IMR-90 (cell line): ENCODE data around the gene TOM1. TPM values are rescaled to one million over a fixed set of nuclear protein-coding genes. Genes with fewer than 3 reads are reported as not detected.

Experiments
- ATAC-seq: fragments of 200-7000 bp; cut with Tn5 transposase; 2 replicates; pipeline ENCODE4 v1.9.1; 2020; ENCODE audit warnings: low read depth, mild to moderate bottlenecking, moderate library complexity
- BruUV-seq: library from RNA; stranded (reverse); fragments of 400-500 nt; replicated peaks from 2 replicates; lab custom pipeline; 2021; lab: Mats Ljungman, UMichigan
- CTCF ChIA-PET: fragments of 300-600 bp; formaldehyde crosslinking; extraction: SDS; loops from one replicate; lab custom pipeline; 2021; ENCODE audit warnings: antibody characterized with exemption; lab: Yijun Ruan, JAX
- POLR2A ChIA-PET: fragments of 300-600 bp; sonication (Branson Sonifier 250); formaldehyde crosslinking; loops from one replicate; lab custom pipeline; 2022; ENCODE audit warnings: antibody characterized with exemption; ENCODE audit not compliant: unreplicated experiment; lab: Charles Lee
- DNase-seq: peaks from one replicate; pipeline ENCODE4 v3.0.0; 2013
- H2AFZ ChIP-seq: replicated peaks from 2 replicates; pipeline ENCODE3; 2013; ENCODE audit warnings: low read length, mild to moderate bottlenecking; ENCODE audit not compliant: poor library complexity
- H2AK5ac ChIP-seq: 2 replicates; pipeline ENCODE4 v1.6.1; 2013; ENCODE audit warnings: low read depth, low read length, inconsistent platforms
- H2AK9ac ChIP-seq: replicated peaks from 2 replicates; pipeline ENCODE3; 2013; ENCODE audit warnings: mild to moderate bottlenecking, low read depth, low read length, moderate library complexity; ENCODE audit not compliant: poor library complexity
- H2BK120ac ChIP-seq: 2 replicates; pipeline ENCODE4 v1.6.1; 2013; ENCODE audit warnings: low read depth, low read length, inconsistent platforms
- H2BK15ac ChIP-seq: 3 replicates; pipeline ENCODE4 v1.6.1; 2013; ENCODE audit warnings: low read depth, low read length, inconsistent platforms
- H2BK20ac ChIP-seq: 2 replicates; pipeline ENCODE4 v1.6.1; 2013; ENCODE audit warnings: low read depth, mild to moderate bottlenecking, inconsistent platforms, low read length, moderate library complexity
- H2BK5ac ChIP-seq: 2 replicates; pipeline ENCODE4 v1.6.1; 2013; ENCODE audit warnings: mild to moderate bottlenecking, low read depth, low read length, inconsistent platforms; ENCODE audit not compliant: poor library complexity, severe bottlenecking
- H3K14ac ChIP-seq: replicated peaks from 2 replicates; pipeline ENCODE4 v1.6.1; 2013; ENCODE audit warnings: low read depth, low read length, inconsistent platforms
- H3K18ac ChIP-seq: 2 replicates; pipeline ENCODE4 v1.6.1; 2013; ENCODE audit warnings: low read depth, low read length, control low read depth
- H3K23ac ChIP-seq: 2 replicates; pipeline ENCODE4 v1.6.1; 2013; ENCODE audit warnings: low read depth, low read length, inconsistent platforms
- H3K27ac ChIP-seq: 2 replicates; pipeline ENCODE4 v1.5.1; 2013; ENCODE audit warnings: mild to moderate bottlenecking, control low read depth, low read length; ENCODE audit not compliant: insufficient read depth
- H3K27me3 ChIP-seq: 2 replicates; pipeline ENCODE4 v1.6.1; 2013; ENCODE audit warnings: low read length; ENCODE audit not compliant: control insufficient read depth, insufficient read depth
- H3K36me3 ChIP-seq: 2 replicates; pipeline ENCODE4 v1.6.1; 2013; ENCODE audit warnings: low read length, mixed read lengths; ENCODE audit not compliant: control insufficient read depth, insufficient read depth
- H3K4ac ChIP-seq: 2 replicates; pipeline ENCODE4 v1.6.1; 2013; ENCODE audit warnings: low read depth, low read length, inconsistent platforms
- H3K4me1 ChIP-seq: 2 replicates; pipeline ENCODE4 v1.6.1; 2013; ENCODE audit warnings: low read length, mixed read lengths; ENCODE audit not compliant: control insufficient read depth, insufficient read depth
- H3K4me2 ChIP-seq: 2 replicates; pipeline ENCODE4 v1.6.1; 2013; ENCODE audit warnings: low read depth, mild to moderate bottlenecking, control low read depth, low read length, moderate library complexity
- H3K4me3 ChIP-seq: 2 replicates; pipeline ENCODE4 v1.5.1; 2013; ENCODE audit warnings: low read depth, mild to moderate bottlenecking, control low read depth, low read length, moderate library complexity; ENCODE audit not compliant: insufficient read depth
- H3K56ac ChIP-seq: 2 replicates; pipeline ENCODE4 v1.6.1; 2013; ENCODE audit warnings: low read length, inconsistent platforms; ENCODE audit not compliant: insufficient read depth; ENCODE audit errors: extremely low read depth
- H3K79me1 ChIP-seq, 2 experiments: 2 replicates each; pipeline ENCODE4 v1.6.1; 2013; ENCODE audit warnings: low read length in 2 of 2, inconsistent platforms in 1 of 2, low read depth in 1 of 2
- H3K9ac ChIP-seq: 2 replicates; pipeline ENCODE4 v1.6.1; 2013; ENCODE audit warnings: low read depth, low read length, control low read depth
- H3K9me1 ChIP-seq: 2 replicates; pipeline ENCODE4 v1.6.1; 2013; ENCODE audit warnings: low read length, inconsistent platforms; ENCODE audit not compliant: insufficient read depth
- H3K9me3 ChIP-seq: 2 replicates; pipeline ENCODE4 v1.6.1; 2013; ENCODE audit warnings: low read length; ENCODE audit not compliant: control insufficient read depth, insufficient read depth
- H4K20me1 ChIP-seq: 2 replicates; pipeline ENCODE4 v1.6.1; 2013; ENCODE audit warnings: low read length, inconsistent platforms; ENCODE audit not compliant: insufficient read depth
- H4K5ac ChIP-seq: 2 replicates; pipeline ENCODE4 v1.6.1; 2013; ENCODE audit warnings: mild to moderate bottlenecking, low read depth, low read length, control low read depth
- H4K8ac ChIP-seq, 2 experiments: 2 replicates each; pipeline ENCODE4 v1.6.1; 2013; ENCODE audit warnings: low read depth in 2 of 2, low read length in 2 of 2, control low read depth in 1 of 2, inconsistent platforms in 1 of 2
- H4K91ac ChIP-seq: 2 replicates; pipeline ENCODE4 v1.6.1; 2013; ENCODE audit warnings: low read depth, low read length, inconsistent platforms; ENCODE audit not compliant: insufficient read depth
- BHLHE40 ChIP-seq: fragments of 150-350 bp; IDR thresholded peaks from 2 replicates; pipeline ENCODE4 v1.6.1; 2016; ENCODE audit warnings: mild to moderate bottlenecking, low read depth, low read length
- CHD1 ChIP-seq: IDR thresholded peaks from 2 replicates; pipeline ENCODE4 v1.6.1; 2012; ENCODE audit warnings: low read depth, low read length, improper control_type of control experiment
- MAFK ChIP-seq: IDR thresholded peaks from 2 replicates; pipeline ENCODE4 v1.6.1; 2012; ENCODE audit warnings: low read depth, low read length, improper control_type of control experiment
- NFE2L2 ChIP-seq: fragments of 150-350 bp; IDR thresholded peaks from 2 replicates; pipeline ENCODE4 v1.6.1; 2016; ENCODE audit warnings: low read depth, mild to moderate bottlenecking, low read length
- POLR2A ChIP-seq: IDR thresholded peaks from 2 replicates; pipeline ENCODE4 v1.6.1; 2012; ENCODE audit warnings: mild to moderate bottlenecking, low read depth, low read length
- RAD21 ChIP-seq: IDR thresholded peaks from 2 replicates; pipeline ENCODE4 v1.6.1; 2012; ENCODE audit warnings: low read length, improper control_type of control experiment
- RFX5 ChIP-seq: IDR thresholded peaks from 2 replicates; pipeline ENCODE4 v1.8.0; 2012; ENCODE audit warnings: low read depth, mild to moderate bottlenecking, low read length, moderate library complexity
- SMC3 ChIP-seq: fragments of 150-350 bp; IDR thresholded peaks from 2 replicates; pipeline ENCODE4 v1.6.1; 2016; ENCODE audit warnings: low read depth, mild to moderate bottlenecking, antibody characterized with exemption, low read length, moderate library complexity
- WGBS, 2 experiments: methylation state at CpG; one replicate each; pipeline versions ENCODE4 v1.1.5 to v1.1.7; 2013; ENCODE audit warnings: missing lambda C conversion rate in 2 of 2; ENCODE audit not compliant: insufficient read length in 1 of 2; ENCODE audit errors: extremely low coverage in 2 of 2; 5-methylcytosine and 5-hydroxymethylcytosine counted together
- dilution Hi-C: fragments of 300-500 bp; cut with HindIII; formaldehyde crosslinking; loops from one replicate; pipeline ENCODE4 v1.14.3; 2018; ENCODE audit warnings: low sequenced_read_pairs; ENCODE audit not compliant: unreplicated experiment
- in situ Hi-C: fragments of 300-500 bp; cut with MboI; formaldehyde crosslinking; loops from 3 replicates; pipeline ENCODE4 v1.14.3; 2019; ENCODE audit warnings: low sequenced_read_pairs, inconsistent platforms, mixed read lengths
- intact Hi-C: fragments of 100-400 bp; cut with micrococcal nuclease; formaldehyde crosslinking; loops from 2 replicates; pipeline ENCODE4 v1.10.0; 2022
- polyA plus RNA-seq, 3 experiments: library from polyadenylated mRNA; depleted of rRNA; stranded (reverse); fragments of >200 nt; gene quantifications; 2 replicates each; pipeline ENCODE4 v1.2.3, GENCODE V29; 2012; ENCODE audit warnings: low replicate concordance in 1 of 3
- total RNA-seq: library from RNA; depleted of rRNA; stranded (reverse); fragments of >200 nt; gene quantifications from 2 replicates; pipeline ENCODE4 v1.2.3, GENCODE V29; 2012

TOM1 gene
- total and polyA plus RNA-seq, 2 of the 4 experiments (the other 2 are of a cell fraction) = 38.0 to 46.4 TPM

- no peak overlapping the region for H3K18ac ChIP-seq
- no peak overlapping the region for H2BK15ac ChIP-seq
- H4K20me1 ChIP-seq = peaks cover 75% of the 10 kb centered on the region
- no peaks in the 10 kb centered on the region for H3K9me3 ChIP-seq
- H3K4me2 ChIP-seq = no peak overlapping the region
- no peak overlapping the region for H4K91ac ChIP-seq
- no peak overlapping the region for H3K4me3 ChIP-seq
- no peak overlapping the region for H3K56ac ChIP-seq
- dilution Hi-C loops (no loop called here), intact Hi-C loops (no loop called here), in situ Hi-C loops (loop anchor here (25.0 kb wide), 1 partner anchor 1196 kb away; the partner anchor contains the start of gene FOXRED2)
- no TSS peak for BruUV-seq
- no peak overlapping the region for H4K8ac ChIP-seq
- ATAC-seq (no peak), DNase-seq (no peak)
- 92% methylated on average over 5 of the region's 27 CpGs; no CpG with 5 or more reads in 1 of the 2 experiments for WGBS, 2 experiments
- no peak overlapping the region for H2AFZ ChIP-seq
- H3K27ac ChIP-seq = no peak overlapping the region
- H4K5ac ChIP-seq = no peak overlapping the region
- no peak overlapping the region for H3K14ac ChIP-seq
- peaks cover 18% of the 10 kb centered on the region for H3K4me1 ChIP-seq
- no peak overlapping the region for H3K9ac ChIP-seq
- H2AK5ac ChIP-seq = no peak overlapping the region
- H2BK20ac ChIP-seq = no peak overlapping the region
- peaks cover 19 to 84% of the 10 kb centered on the region in 2 experiments; a peak in 3 of 4 replicates for H3K79me1 ChIP-seq
- H2BK120ac ChIP-seq = no peak overlapping the region
- H3K27me3 ChIP-seq = no peaks in the 10 kb centered on the region
- no peak overlapping the region for H2AK9ac ChIP-seq
- peaks cover 31% of the 10 kb centered on the region for H3K9me1 ChIP-seq
- H3K4ac ChIP-seq = no peak overlapping the region
- CTCF ChIA-PET = no interaction called here
- H3K36me3 ChIP-seq = peaks cover 30% of the 10 kb centered on the region
- no peak overlapping the region; the same call in 1 of the 2 replicates for H3K23ac ChIP-seq
- TF ChIP-seq MAFK = no peak
- TF ChIP-seq NFE2L2 = no peak
- no peak for TF ChIP-seq RAD21
- TF ChIP-seq CHD1 = no peak
- no peak for TF ChIP-seq SMC3
- no peak for TF ChIP-seq BHLHE40
- no peak for TF ChIP-seq RFX5
- TF ChIP-seq POLR2A = no peak
- POLR2A ChIA-PET = no interaction called here
- no peak overlapping the region for H2BK5ac ChIP-seq
These were observed 16.4 kb downstream of the TOM1 start for GRCh38 chr22:35315855-35316745.
